Astrocyte (in vitro differentiated cells and primary cell): ENCODE measurements around the gene UBE2V1. TPM values are rescaled to one million over a fixed set of nuclear protein-coding genes. Genes with fewer than 3 reads are reported as not detected.

ENCODE experiments used
- DNase-seq: peaks from one replicate; pipeline ENCODE4 v3.0.0-alpha.2; 2010; ENCODE audit warnings: low read depth
- FAIRE-seq: peaks from 2 replicates; lab custom pipeline; 2011; peaks lifted over from hg19 to GRCh38; lab: Jason Lieb, UNC
- H2AFZ ChIP-seq: 2 replicates; pipeline ENCODE4 v1.6.0; 2012; ENCODE audit warnings: low read depth, low read length, inconsistent platforms
- H3K27ac ChIP-seq: 2 replicates; pipeline ENCODE4 v1.5.1; 2011; ENCODE audit warnings: low read depth, low read length, inconsistent platforms
- H3K27me3 ChIP-seq: 2 replicates; pipeline ENCODE4 v1.6.0; 2011; ENCODE audit warnings: low read length, inconsistent platforms; ENCODE audit not compliant: insufficient read depth
- H3K36me3 ChIP-seq: 2 replicates; pipeline ENCODE4 v1.5.1; 2011; ENCODE audit warnings: low read length, inconsistent platforms; ENCODE audit not compliant: insufficient read depth
- H3K4me1 ChIP-seq: 2 replicates; pipeline ENCODE4 v1.5.1; 2011; ENCODE audit warnings: low read length, inconsistent platforms; ENCODE audit not compliant: insufficient read depth
- H3K4me2 ChIP-seq: 2 replicates; pipeline ENCODE4 v1.6.0; 2012; ENCODE audit warnings: low read length, inconsistent platforms
- H3K4me3 ChIP-seq: 2 replicates; pipeline ENCODE4 v1.5.1; 2011; ENCODE audit warnings: low read depth, mild to moderate bottlenecking, low read length, inconsistent platforms; ENCODE audit not compliant: insufficient read depth
- H3K79me2 ChIP-seq: 2 replicates; pipeline ENCODE4 v1.6.0; 2012; ENCODE audit warnings: mild to moderate bottlenecking, low read length, inconsistent platforms; ENCODE audit not compliant: insufficient read depth
- H3K9ac ChIP-seq: 2 replicates; pipeline ENCODE4 v1.6.0; 2012; ENCODE audit warnings: mild to moderate bottlenecking, low read length, inconsistent platforms
- H3K9me3 ChIP-seq: 2 replicates; pipeline ENCODE4 v1.5.1; 2012; ENCODE audit warnings: low read depth, mild to moderate bottlenecking, low read length, inconsistent platforms; ENCODE audit not compliant: insufficient read depth
- H4K20me1 ChIP-seq: 2 replicates; pipeline ENCODE4 v1.6.0; 2012; ENCODE audit warnings: low read length, inconsistent platforms; ENCODE audit not compliant: insufficient read depth
- H3K27ac Mint-ChIP-seq: one replicate; pipeline ENCODE4 v1.8.0; 2021; ENCODE audit warnings: mild to moderate bottlenecking, mixed read lengths; ENCODE audit not compliant: unreplicated experiment
- H3K27me3 Mint-ChIP-seq: one replicate; pipeline ENCODE4 v1.8.0; 2021; ENCODE audit warnings: low read depth, mixed read lengths; ENCODE audit not compliant: unreplicated experiment
- H3K36me3 Mint-ChIP-seq: one replicate; pipeline ENCODE4 v1.8.0; 2021; ENCODE audit warnings: low read depth, mixed read lengths; ENCODE audit not compliant: unreplicated experiment
- H3K4me1 Mint-ChIP-seq: one replicate; pipeline ENCODE4 v1.8.0; 2021; ENCODE audit warnings: low read depth, mixed read lengths; ENCODE audit not compliant: unreplicated experiment
- H3K4me3 Mint-ChIP-seq: one replicate; pipeline ENCODE4 v1.8.0; 2021; ENCODE audit warnings: mild to moderate bottlenecking, moderate library complexity, mixed read lengths; ENCODE audit not compliant: unreplicated experiment
- H3K9me3 Mint-ChIP-seq: one replicate; pipeline ENCODE4 v1.8.0; 2021; ENCODE audit warnings: mild to moderate bottlenecking, mixed read lengths; ENCODE audit not compliant: unreplicated experiment
- EZH2 ChIP-seq: IDR thresholded peaks from 2 replicates; pipeline ENCODE4 v1.6.1; 2012; ENCODE audit warnings: mild to moderate bottlenecking, low read length, inconsistent platforms; ENCODE audit not compliant: insufficient read depth
- total RNA-seq: library from RNA; stranded (reverse); gene quantifications from 2 replicates; pipeline ENCODE4 v1.2.1, GENCODE V29; 2021
- TF ChIP-seq, protein P1 (sequence below): IDR thresholded peaks from 2 replicates; pipeline ENCODE4 v1.5.1; 2011; ENCODE audit warnings: low read depth, mild to moderate bottlenecking, inconsistent platforms, low read length, moderate library complexity; ENCODE audit not compliant: insufficient read depth

UBE2V1 gene
- total RNA-seq, 1 donor from 2014 or later, result 139 TPM

DNA sequence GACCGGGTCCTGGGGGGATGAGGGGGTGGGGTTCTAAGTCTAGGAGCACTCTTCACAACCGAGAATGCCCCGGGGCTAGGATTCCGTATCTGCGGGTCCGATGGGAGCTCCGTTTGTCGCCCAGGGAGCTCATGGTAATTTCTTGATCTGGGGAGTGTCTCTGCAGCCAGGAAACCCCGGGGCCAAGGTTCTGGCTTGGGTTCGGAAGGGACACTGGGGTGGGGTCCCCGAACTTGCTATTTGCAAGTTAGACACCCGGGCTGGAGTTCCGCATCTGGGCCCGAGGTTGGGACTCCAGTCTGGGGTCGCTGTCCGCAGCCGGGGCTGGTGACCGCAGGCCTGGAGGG lies 40.2 kb upstream of the UBE2V1 start:
- peak overlapping the region; percentile 99 for H3K9ac ChIP-seq
- H3K36me3 ChIP-seq, result peaks cover 5% of the 10 kb centered on the region
- peak overlapping the region; percentile 92 for H3K27ac Mint-ChIP-seq
- H2AFZ ChIP-seq, result peak overlapping the region; percentile 81
- no peaks in the 10 kb centered on the region for H3K27me3 ChIP-seq
- TF ChIP-seq, protein P1, sequence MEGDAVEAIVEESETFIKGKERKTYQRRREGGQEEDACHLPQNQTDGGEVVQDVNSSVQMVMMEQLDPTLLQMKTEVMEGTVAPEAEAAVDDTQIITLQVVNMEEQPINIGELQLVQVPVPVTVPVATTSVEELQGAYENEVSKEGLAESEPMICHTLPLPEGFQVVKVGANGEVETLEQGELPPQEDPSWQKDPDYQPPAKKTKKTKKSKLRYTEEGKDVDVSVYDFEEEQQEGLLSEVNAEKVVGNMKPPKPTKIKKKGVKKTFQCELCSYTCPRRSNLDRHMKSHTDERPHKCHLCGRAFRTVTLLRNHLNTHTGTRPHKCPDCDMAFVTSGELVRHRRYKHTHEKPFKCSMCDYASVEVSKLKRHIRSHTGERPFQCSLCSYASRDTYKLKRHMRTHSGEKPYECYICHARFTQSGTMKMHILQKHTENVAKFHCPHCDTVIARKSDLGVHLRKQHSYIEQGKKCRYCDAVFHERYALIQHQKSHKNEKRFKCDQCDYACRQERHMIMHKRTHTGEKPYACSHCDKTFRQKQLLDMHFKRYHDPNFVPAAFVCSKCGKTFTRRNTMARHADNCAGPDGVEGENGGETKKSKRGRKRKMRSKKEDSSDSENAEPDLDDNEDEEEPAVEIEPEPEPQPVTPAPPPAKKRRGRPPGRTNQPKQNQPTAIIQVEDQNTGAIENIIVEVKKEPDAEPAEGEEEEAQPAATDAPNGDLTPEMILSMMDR, result no peak
- TF ChIP-seq EZH2, result no peak
- peak overlapping the region; percentile 95 for H3K4me3 Mint-ChIP-seq
- no peaks in the 10 kb centered on the region for H3K9me3 ChIP-seq
- H3K27me3 Mint-ChIP-seq, result no peaks in the 10 kb centered on the region
- no peak for FAIRE-seq
- peaks cover 9% of the 10 kb centered on the region for H3K36me3 Mint-ChIP-seq
- H3K27ac ChIP-seq, result peak overlapping the region; percentile 89
- peaks cover 34% of the 10 kb centered on the region for H3K4me1 ChIP-seq
- peak overlapping the region; percentile 98 for H3K4me2 ChIP-seq
- H3K4me1 Mint-ChIP-seq, result peaks cover 20% of the 10 kb centered on the region
- peaks cover 42% of the 10 kb centered on the region for H4K20me1 ChIP-seq
- peaks cover 2% of the 10 kb centered on the region for H3K9me3 Mint-ChIP-seq
- peaks cover 58% of the 10 kb centered on the region for H3K79me2 ChIP-seq
- no peak for DNase-seq
- H3K4me3 ChIP-seq, result peak overlapping the region; percentile 79

DNA sequence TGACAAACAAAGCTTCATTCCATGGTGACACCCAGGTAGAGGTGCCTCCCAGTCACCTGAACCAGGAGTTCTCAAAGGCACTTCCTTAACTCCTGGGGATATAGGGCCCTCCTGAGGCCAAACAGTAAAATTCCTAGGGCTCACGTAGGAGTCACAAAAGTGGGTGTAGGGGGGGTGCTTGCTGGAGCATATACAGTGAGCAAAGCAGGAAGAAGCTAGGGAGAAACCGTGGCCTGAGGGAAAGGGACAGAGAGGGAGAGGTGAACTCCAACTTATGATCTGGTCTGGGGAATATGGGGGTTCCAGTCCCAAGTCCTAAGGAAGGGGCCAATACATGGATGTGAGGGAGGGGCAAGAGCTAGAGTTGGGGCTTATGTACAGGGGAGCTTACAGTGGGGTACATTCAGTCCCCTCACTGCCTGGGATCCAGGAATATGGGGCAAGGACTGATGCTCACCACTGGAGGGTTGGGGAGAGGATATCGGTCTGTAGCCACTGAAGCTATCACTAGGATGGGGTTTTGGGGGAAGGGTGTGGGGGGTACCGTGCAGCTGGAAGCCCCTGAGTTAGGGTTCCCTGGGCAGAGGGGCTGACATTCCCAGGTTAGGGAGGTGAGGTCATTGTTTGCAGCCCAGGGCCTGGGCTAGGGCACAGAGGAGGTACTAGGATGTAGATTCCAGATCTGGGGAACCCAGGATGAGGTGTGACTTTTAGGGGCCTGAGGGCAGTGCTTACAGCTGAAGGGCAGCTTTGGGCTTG lies 39.6 kb upstream of the UBE2V1 start:
- no peak for FAIRE-seq

More for the DNA sequence above, 39.6 kb upstream of the UBE2V1 start:
- peaks cover 9% of the 10 kb centered on the region for H3K36me3 Mint-ChIP-seq
- Histone ChIP-seq H3K36me3 (peaks cover 7% of the 10 kb centered on the region), H3K79me2 (peaks cover 64% of the 10 kb centered on the region), H3K4me2 (peak overlapping the region; percentile 98), H3K9me3 (no peaks in the 10 kb centered on the region), H4K20me1 (peaks cover 44% of the 10 kb centered on the region), H2AFZ (no peak overlapping the region), H3K27me3 (no peaks in the 10 kb centered on the region), H3K4me3 (peak overlapping the region; percentile 79), H3K4me1 (peaks cover 39% of the 10 kb centered on the region), H3K27ac (peak overlapping the region; percentile 89), H3K9ac (peak overlapping the region; percentile 99)
- H3K27ac Mint-ChIP-seq, result peak overlapping the region; percentile 92
- TF ChIP-seq, protein P1, result no peak
- TF ChIP-seq EZH2, result no peak
- H3K9me3 Mint-ChIP-seq, result peaks cover 2% of the 10 kb centered on the region
- no peak for DNase-seq
- H3K4me3 Mint-ChIP-seq, result peak overlapping the region; percentile 95
- H3K4me1 Mint-ChIP-seq, result peaks cover 20% of the 10 kb centered on the region
- H3K27me3 Mint-ChIP-seq, result no peaks in the 10 kb centered on the region
